Measurements from ENCODE around the gene PSMB8. TPM values are rescaled to one million over a fixed set of nuclear protein-coding genes. Genes with fewer than 3 reads are reported as not detected.

The PSMB8 gene
- total and polyA plus RNA-seq, 2 of the 4 experiments (the other 2 are of a cell fraction), result 31.6 to 33.3 TPM

Other genes starting within 250 kb of the PSMB8 start
- not detected in 2 replicates for gene HLA-DQA1, start 206.6 kb downstream of the PSMB8 start, total RNA-seq (2012; rRNA removed)
- gene HLA-DQA1, start 206.6 kb downstream of the PSMB8 start, polyA plus RNA-seq (2012; rRNA removed), result not detected in 2 replicates
- gene HLA-DQB1, start 177.4 kb downstream of the PSMB8 start, total RNA-seq (2012; rRNA removed), result not detected in 2 replicates
- gene HLA-DQB1, start 177.4 kb downstream of the PSMB8 start, polyA plus RNA-seq (2012; rRNA removed), result not detected in 2 replicates
- gene HLA-DQA2, start 102.7 kb downstream of the PSMB8 start, total RNA-seq (2012; rRNA removed), result not detected in 2 replicates
- not detected in 2 replicates for gene HLA-DQA2, start 102.7 kb downstream of the PSMB8 start, polyA plus RNA-seq (2012; rRNA removed)
- not detected in 2 replicates for gene HLA-DQB2, start 80.5 kb downstream of the PSMB8 start, total RNA-seq (2012; rRNA removed)
- gene HLA-DQB2, start 80.5 kb downstream of the PSMB8 start, polyA plus RNA-seq (2012; rRNA removed), result not detected in 2 replicates
- gene HLA-DOB, start 27.0 kb downstream of the PSMB8 start, total RNA-seq (2012; rRNA removed), result 0.28 and 0.36 TPM in 2 replicates
- gene HLA-DOB, start 27.0 kb downstream of the PSMB8 start, polyA plus RNA-seq (2012; rRNA removed), result 1.6 and 2.3 TPM in 2 replicates
- 6.6 and 8.1 TPM in 2 replicates for gene TAP2, start 5.3 kb downstream of the PSMB8 start, total RNA-seq (2012; rRNA removed)
- 11.4 and 13.4 TPM in 2 replicates for gene TAP2, start 5.3 kb downstream of the PSMB8 start, polyA plus RNA-seq (2012; rRNA removed)
- 20.8 and 27.6 TPM in 2 replicates for gene TAP1, start 9.7 kb upstream of the PSMB8 start, total RNA-seq (2012; rRNA removed)
- gene TAP1, start 9.7 kb upstream of the PSMB8 start, polyA plus RNA-seq (2012; rRNA removed), result 19.5 and 20.1 TPM in 2 replicates
- 8.3 and 9.0 TPM in 2 replicates for gene PSMB9, start 10.1 kb upstream of the PSMB8 start, total RNA-seq (2012; rRNA removed)
- 12.6 and 12.8 TPM in 2 replicates for gene PSMB9, start 10.1 kb upstream of the PSMB8 start, polyA plus RNA-seq (2012; rRNA removed)
- 0.18 and 0.28 TPM in 2 replicates for gene HLA-DMB, start 97.0 kb upstream of the PSMB8 start, total RNA-seq (2012; rRNA removed)
- 0.19 and 0.20 TPM in 2 replicates for gene HLA-DMB, start 97.0 kb upstream of the PSMB8 start, polyA plus RNA-seq (2012; rRNA removed)
- gene HLA-DMA, start 109.0 kb upstream of the PSMB8 start, total RNA-seq (2012; rRNA removed), result 1.7 and 2.3 TPM in 2 replicates
- gene HLA-DMA, start 109.0 kb upstream of the PSMB8 start, polyA plus RNA-seq (2012; rRNA removed), result 8.3 and 8.4 TPM in 2 replicates
- 75.8 and 99.5 TPM in 2 replicates for gene BRD2, start 124.5 kb upstream of the PSMB8 start, total RNA-seq (2012; rRNA removed)
- gene BRD2, start 124.5 kb upstream of the PSMB8 start, polyA plus RNA-seq (2012; rRNA removed), result 140 and 144 TPM in 2 replicates
- gene HLA-DOA, start 165.5 kb upstream of the PSMB8 start, total RNA-seq (2012; rRNA removed), result not detected in 2 replicates
- not detected in 2 replicates for gene HLA-DOA, start 165.5 kb upstream of the PSMB8 start, polyA plus RNA-seq (2012; rRNA removed)
- gene HLA-DPA1, start 229.6 kb upstream of the PSMB8 start, total RNA-seq (2012; rRNA removed), result not detected in 2 replicates
- not detected in 2 replicates for gene HLA-DPA1, start 229.6 kb upstream of the PSMB8 start, polyA plus RNA-seq (2012; rRNA removed)
- 5.8 and 7.7 TPM in 2 replicates for gene HLA-DPB1, start 231.9 kb upstream of the PSMB8 start, total RNA-seq (2012; rRNA removed)
- 9.7 and 10.7 TPM in 2 replicates for gene HLA-DPB1, start 231.9 kb upstream of the PSMB8 start, polyA plus RNA-seq (2012; rRNA removed)

Data from IMR-90 (cell line).